HuH-7 (cell line): Measurements from ENCODE around the gene CHN2.

Source experiments
- DNase-seq: peaks from one replicate; pipeline ENCODE4 v3.0.0; 2011; ENCODE audit warnings: low spot score

CHN2 gene

DNA sequence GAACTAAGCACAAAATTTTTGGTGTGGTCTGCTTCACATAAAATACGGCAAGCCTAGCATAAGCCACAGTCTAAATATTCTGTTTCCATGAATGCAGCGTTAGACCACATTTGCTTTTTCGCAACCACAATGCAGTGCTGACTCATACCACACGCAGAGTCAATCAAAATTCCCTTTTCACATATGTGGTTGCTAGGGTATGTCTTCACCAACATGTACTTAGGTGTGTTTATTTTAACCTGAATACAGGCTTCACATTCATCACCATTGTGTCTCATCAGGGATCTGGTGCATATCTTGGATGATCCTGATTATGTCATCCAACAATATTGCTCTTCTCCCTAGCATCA is 90.8 kb downstream of the CHN2 start:
- no peak for DNase-seq

DNA sequence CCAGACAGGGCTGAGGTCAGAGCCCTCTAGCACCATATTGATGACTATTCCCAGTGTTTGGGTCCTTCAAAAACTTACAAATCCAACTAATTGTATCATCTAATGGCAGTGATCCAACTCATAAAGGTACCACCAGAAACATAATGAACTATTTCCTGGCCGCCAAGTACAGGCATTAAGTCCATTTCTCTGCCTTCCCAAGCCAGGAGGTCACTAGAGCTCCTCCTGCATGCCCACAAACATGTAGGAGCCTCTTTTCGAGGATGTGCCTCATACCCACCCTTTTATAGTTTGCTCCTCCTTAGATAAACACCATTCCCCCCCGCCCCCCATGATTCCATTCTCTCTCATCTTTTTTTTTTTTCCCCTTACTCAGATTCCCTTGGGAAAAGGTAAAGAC is 91.3 kb downstream of the CHN2 start:
- no peak for DNase-seq

DNA sequence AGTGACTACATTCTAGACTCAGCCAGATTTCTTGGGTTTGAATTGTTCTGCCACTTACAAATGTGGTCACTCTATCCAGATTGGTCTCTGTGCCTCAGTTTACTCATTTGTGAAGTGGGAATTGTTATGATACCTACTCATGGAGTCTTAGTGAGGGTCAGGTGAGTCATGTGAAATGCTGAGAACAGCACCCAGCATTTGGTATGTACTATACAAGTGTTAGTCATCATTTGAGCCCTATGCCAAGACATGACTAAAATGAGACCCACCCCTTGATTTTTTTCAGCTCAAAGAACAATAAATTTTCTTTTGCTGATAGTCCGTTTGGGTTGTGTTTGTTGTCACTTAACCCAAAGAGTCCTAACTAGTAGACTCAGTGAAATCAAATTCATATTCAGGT is 92.8 kb downstream of the CHN2 start:
- no peak for DNase-seq

DNA sequence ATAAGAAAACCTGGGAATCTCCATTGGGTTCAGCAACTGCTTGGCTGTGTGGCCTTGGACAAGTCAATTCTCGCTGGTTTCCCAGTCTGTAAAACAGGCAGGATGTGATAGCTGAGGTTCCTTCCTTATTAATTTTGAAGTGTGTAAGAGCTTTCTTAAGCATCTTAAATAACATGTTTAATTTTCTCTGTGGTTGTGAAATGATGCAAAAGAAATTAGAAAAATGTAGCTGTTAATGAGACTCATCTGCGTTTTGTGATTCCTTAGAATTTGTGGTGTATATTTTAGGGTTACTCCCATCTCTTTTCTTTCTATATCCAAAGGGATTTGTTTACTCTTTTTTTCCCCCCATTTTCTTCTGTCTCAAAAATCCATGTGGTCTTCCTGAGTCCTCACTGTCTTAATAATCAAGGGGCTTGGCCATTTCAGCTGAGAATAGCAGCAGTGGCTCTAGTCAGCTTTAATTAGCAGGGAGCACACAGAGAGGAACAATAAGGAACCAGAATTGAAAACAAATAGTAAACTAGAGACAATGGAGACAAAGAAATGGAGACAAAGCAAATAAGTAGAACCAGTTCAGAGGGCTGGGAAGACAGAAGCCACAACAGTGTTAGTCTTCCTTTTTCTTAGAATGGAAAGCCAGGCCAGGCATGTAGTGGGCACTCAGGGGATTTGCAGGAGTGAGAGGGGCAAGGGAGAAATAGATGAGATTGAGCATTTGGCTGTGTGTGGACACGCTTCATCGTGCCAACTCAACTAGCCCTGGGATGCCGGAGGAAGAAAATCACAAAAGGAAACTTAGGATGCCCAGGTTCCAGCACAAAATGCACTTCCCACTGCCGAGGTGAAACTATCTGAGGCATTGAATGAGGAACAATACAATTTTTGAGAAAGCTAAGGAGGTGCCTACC is 93.9 kb downstream of the CHN2 start:
- no peak for DNase-seq

DNA sequence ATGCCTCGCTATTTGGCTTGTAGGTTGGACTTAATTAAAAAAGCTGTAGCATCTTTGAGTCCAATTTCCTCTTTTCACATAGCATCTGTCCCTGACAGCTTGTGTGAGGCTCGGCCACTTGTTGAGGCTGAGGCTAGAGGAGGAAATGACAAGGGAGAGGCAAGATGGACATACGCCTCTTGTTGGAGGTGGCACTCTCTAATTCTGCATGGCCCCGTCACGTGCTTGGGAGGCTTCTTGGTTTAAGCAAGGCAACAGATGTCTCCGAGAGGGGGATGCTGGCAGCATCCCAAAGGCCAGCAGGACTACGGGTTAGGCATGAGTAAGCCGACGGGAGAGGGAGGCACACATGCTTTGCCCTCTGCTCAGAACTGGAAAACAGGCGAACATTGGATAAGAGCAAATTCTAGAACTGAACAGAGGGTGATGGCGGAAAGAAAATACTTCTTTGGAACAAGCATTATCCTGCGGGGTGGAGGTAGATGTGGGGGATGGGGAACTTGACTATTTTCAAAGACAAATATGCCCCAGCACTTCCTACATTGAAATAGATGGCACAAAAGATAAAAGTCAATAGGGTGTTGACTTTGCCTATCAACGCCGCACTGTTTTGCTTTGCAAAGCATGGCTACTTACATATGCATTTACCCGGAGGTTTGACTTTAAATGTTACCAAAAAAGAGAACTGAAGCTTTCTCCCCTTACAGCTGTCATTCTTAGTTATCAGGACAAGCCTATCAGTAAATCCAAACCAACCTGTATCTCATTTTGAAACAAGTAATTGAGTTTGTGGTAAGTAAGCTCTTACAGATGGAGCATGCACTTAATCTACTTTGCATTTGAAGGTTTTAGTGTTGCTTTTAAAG is 94.8 kb downstream of the CHN2 start:
- DNase-seq: no peak

DNA sequence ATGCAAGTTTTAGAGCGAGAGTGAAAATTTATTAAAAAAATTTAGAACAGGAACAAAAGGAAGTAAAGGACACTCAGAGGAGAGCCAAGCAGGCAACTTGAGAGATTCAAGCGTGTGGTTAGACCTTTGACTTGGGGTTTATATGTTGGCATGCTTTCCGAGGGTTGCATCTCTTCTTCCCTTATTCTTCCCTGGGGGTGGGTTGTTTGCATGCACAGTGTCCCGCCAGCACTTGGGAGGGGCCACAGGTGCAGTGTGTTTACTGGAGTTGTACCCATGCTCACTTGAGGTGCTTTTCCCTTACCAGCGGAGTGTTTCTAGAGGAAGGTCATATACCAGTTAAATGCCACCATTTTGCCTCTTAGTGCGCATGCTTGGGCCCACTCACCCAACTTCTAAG is 96.3 kb downstream of the CHN2 start:
- DNase-seq: no peak

DNA sequence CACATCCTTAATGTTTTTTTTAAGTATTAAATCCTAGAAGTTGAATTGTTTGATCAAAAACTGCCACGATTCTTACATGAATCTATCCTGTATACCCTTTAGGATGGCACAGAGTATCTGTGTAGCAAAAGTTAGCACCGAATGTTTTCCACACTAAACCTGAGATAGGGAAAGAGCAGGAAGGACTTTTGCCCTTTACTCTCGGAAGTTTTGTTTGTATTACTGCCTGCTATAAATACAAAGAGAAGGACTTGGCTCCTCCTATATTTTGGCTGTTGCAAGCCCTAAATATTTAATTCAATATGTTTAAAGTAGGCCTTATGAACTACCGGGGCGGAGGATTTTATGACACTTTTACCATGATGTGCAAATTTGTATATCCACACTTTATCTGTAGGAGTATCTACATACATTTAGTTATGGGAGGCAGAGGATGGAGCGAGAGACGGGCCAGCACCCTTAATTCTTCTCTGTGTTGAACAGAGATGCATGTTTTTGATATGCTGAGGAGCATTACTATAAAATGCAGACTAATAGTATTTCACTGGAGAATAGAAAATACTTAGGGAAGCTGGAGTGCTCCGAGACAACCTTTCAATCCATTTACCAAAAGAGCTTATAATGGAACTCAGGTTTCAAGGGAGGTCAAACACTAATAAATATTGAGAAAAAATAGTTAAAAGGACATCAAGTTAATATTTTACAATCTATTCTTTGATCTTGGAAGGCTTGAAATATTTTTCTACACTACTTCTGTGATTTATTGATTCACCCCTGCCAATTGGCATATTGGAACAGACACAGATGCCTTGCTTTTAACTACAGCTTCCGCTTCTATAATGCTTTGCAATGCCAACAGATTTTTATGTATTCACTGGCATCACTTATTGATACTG is 97.4 kb downstream of the CHN2 start:
- no peak for DNase-seq

DNA sequence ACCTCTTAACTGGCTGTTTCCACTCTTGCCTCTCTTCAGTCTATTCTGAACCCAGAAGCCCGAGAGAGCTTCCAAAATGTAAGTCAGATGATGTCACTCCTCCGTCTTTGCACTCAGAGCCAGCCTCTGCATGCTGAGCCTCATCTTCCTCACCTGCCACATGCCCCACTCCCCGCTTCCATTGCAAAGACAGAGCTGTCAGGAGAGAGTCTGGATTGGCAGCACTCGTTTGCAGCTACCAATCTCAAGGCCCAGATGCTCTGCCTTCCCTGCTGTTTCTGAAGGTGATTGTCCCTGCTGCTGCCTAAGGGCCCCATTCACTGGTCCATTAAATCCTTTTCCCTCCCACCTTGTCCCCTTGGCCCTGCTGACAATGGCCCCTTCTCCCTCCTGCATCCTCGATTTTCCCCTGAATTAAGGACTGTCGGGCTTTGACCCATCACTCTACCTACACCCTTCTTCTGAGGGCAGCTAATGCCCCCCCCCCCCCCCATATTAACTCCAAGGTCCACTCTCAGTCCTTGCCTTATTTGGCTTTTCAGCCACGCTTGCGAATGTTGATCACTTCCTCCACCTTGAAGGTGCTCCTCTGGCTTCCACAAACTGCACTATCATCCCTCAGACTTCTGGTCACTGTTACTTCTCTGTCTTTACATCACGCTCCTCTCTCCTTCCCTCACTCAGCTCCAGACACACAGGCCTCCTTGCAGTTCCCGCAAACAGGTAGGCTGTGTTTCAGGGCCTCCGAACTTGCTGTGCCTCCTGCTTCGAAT is 98.5 kb downstream of the CHN2 start:
- DNase-seq: no peak

DNA sequence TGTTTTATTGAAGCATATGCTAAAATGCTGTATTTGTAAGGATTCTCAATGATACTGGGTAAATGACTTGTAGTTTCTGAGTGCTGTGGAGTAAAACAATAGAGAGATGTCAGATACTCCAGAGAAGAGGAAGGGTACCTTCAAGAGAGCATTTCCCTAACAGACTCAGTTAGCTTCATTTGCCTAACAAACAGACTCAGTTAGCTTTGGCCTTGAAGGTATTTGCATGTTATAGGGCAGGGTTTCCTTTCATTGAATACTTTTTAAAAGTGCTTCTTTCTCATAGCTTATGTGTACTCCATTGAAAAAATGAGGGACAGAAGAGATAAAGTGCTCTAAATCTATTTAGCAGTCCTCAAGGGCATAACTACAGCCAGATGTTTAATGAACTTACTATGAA is 101.8 kb downstream of the CHN2 start:
- no peak for DNase-seq

DNA sequence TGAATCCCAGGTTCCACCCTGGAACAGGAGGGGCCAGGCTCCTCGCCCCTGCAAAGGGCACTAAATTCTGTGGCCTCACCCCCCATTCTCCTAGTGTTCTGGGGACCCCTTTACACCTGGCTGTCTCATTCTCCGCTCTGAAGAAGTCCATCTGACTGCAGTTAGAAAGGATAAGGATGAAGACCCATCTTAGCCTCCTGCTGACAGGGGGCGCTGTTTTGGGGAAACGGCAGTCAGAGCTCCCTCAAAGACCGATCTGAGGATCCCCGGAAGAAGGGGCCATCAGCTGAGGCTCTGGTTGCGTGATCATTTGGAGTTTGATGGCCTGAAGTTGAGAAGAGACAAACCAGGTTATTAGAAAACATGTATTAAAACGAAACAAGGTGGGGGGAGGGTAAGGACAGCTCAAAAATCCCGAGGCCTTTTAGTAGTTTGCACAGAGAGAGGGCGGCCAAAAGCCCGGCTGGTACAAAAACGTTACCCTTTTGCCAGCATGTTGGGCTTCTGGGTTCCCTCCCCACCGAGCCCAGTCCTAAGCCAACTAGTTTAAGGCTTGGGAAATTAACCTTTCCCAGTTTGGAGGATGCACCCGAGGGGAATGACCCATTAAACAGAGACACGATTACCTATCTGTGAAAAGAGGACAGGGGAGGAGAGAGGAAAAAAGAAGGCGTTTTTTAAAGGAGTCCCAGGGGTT is 102.8 kb downstream of the CHN2 start:
- no peak for DNase-seq

DNA sequence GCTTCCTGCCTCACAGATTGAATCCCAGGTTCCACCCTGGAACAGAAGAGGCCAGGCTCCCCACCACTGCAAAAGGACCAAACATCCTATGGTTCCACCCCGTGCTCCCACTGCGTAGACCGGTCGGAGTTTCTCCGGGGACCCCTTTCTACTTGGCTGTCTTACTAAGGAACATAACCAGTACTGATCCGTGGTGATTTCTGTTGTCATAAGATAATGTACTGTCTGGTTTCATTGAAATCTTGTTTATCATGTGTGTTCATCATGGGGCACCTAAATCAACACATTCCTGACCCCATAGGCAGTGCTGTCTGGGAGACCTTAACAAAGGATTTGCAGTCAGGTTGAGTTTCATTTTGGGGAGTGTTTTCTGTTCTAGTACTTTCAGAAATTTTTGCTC is 104.5 kb downstream of the CHN2 start:
- DNase-seq: no peak

DNA sequence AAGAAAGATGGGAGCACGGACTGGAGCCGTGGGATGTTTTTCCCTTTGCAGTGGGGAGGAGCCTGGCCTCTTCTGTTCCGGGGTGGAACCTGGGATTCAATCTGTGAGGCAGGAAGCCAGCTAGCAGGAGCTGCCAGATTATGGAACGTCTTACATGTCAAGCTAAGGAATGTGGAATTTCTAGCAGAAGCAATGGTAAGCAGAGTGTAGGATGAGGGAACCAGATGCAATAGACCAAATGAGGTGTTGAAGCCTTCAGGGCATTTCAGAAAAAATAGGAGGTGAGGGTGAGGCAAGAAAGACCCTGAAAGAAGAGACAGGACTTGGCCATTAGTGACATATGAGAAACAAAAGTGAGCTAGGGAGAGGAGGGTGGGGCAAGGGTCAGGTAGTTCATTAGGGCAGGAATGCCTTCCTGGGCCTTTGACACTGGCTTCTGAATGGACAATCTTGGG is 105.5 kb downstream of the CHN2 start:
- DNase-seq: no peak

DNA sequence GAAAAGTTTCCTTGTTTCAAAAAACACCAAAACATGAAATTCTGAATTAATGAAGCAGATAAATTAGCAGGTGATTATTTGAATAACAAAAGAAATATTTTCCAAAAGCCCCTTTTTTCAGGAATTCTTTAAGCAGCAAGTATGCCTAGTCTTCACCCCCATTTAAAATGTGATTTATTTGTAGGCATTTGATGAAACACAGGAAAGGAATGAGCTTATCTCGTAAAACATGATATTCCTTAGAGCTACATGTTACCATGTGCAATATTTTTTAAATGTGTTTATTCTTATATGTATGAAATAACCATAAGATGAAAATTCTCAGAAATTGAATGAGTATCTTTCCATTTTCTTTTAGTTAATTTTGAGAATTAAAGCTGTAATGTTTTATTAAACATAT is 106.1 kb downstream of the CHN2 start:
- DNase-seq: no peak

DNA sequence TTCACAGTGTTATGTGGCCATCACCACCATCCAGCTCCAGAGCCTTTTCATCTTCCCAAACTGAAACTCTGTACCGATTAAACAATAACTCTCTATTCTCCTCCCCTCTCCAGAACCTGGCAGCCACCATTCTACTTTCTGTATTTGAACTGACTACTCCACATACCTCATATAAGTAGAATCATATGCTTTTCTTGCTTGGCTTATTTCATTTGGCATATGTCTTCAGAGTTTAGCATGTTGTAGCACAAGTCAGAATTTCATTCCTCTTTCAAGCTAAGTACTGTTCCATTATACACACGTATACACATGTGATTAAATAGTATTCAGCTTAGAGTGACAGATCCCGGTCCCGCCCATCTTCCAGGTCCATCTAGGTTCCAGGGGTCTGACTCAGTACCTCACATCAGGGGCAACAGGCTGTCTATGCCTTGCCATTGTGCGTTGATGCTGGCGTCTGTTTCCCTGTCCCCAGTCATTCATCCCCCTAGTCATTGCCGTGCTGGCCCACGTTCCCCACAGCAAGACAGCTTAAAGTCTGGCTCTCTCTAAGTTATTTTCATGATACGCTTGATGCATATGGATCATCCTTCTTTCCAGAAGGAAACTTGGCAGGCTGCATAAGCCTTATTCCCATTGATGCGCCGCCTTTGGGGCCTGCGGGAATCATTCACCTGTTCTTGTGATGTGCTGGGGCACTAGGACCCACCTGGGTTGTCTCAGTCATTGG is 108.3 kb downstream of the CHN2 start:
- DNase-seq: no peak

DNA sequence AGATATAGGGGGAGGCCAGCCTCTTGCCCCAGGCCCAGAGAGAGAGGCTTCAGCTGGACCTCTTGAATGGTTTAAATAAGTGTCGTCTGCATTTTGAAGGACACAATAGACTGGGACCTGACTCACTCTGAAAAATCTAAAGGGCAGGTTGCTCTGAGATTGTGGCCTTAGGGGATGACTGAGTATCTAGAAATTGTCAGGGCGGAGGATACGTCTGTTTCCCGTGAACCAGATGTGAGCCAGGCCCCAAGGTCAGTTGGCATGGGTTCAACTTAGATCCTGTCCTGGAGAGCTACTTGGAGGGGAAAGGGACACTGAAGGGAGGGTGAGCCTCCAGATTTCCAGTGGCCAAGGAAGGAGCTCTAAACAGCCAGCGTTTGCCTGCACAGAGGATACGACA is 110.2 kb downstream of the CHN2 start:
- DNase-seq: no peak

DNA sequence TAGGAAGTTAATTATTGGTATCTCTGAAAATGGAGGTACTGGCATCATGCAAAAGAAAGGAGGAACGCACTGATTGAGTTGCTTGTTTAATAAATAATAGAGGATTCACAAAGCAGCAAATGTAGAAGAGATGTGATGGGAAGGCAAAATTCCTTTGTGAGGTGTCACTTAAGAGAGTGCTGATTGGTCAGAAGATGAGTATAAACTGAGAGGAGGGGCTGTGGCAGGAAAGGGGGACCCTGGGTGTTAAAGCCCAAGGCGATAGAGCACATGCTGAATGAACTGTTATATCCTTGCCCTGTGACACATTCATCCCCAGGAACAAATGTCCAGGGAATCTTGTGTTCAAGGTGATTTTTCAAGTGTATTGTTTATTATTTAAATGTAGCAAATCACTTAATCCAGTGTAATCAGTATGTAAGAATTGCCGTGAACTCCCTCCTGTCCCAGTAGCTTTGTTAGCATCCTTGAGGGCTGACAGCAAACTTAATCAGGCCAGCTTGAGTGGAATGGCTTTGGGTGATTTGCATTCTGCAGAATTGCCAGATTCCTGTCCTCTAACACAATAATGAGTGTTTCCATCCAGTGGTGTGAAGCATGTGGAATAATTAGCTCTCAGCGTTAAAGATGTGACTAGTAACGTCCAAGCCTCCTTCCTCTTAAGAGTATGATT is 111.9 kb downstream of the CHN2 start:
- DNase-seq: no peak

DNA sequence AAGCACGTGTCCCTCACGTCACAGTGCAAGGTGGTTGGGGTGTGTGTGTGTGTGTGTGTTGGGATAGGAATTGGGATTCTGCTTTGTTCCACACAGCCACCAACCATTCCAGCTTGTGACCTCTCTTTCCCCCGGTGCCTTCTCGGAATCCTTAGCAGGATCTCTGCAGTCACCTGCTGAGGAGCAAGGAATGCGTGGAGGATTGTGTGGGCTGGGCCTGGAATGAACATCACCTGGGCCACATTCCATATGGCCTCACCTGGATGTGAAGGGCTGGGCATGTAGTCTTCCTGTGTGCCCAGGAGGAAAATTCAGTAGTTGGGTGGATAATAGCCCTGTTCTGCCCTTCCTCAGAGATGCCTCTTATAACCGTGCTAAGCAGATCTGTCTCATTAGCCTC is 113.8 kb downstream of the CHN2 start:
- no peak for DNase-seq

DNA sequence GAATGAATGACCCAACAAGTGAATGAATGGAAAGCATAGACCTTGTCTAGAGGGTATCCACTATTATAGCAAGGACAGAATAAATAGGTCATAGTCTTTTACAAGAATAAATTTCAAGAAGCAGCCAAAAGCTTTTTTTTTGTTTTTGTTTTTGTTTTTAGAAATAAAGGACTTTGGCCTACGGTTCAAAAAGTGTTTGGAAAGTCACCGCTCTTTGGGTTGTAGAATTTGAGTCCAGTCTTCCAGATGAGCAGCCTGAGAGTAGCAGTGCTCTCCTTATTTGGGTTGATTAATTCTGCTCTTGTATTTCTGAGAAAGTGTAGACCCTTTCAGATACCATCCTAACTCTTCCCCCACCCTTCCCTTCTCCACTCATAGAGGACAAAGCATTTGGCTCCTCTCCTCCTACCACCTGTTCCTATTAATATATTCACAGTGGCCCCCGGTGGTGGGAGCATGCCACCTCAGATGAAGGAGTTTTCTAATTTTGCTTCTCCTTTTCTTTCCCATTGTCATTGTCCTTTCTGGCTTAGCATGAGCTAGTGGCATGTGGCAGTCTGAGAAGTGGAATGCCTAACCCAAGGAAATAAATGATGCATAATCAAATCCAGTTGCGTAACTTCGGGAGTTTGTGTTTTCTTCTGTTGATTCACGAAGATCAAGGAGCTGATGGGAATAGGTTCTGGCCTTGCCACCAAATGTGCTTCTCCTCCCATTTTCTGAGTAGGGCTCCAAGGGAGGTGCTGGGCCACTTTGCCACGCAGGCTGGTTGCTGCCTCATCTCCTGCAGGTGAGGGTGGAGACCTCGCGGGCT is 114.7 kb downstream of the CHN2 start:
- peak; percentile 38 for DNase-seq

DNA sequence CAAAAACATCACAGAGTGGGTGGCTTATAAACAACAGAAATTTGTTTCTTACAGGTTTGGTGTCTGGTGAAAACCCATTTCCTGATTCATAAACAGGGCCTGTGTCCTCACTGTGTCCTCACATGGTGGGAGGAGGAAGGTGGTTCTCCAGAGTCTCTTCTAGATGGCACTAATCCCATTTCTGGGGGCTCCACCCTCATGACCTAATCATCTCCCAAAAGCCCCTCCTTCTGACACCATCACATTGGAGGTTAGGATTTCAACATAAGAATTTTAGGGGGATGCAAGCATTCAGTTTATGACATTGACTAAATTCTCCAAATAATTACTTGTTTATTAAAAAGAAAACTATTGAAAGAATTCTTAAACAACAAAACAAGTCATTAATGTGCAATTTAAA is 116.0 kb downstream of the CHN2 start:
- no peak for DNase-seq
